ENCODE data around the gene EHBP1.
"Not testable (repeated sequence)": the region's sequence is repeated elsewhere in the genome, so short reads cannot be mapped to it uniquely, and the experiment has no call there.

The EHBP1 gene

GRCh38 chr2:62968668-62969067 lies 263.2 kb downstream of the EHBP1 start:
- no peak for DNase-seq

GRCh38 chr2:62971936-62972335 lies 266.4 kb downstream of the EHBP1 start:
- DNase-seq = no peak

- DNase-seq = no peak
Measured at GRCh38 chr2:62972601-62973000, 267.1 kb downstream of the EHBP1 start.

GRCh38 chr2:62974999-62975398 lies 269.5 kb downstream of the EHBP1 start:
- DNase-seq = no peak

- DNase-seq = no peak
Measured at GRCh38 chr2:62991605-62992004, 286.1 kb downstream of the EHBP1 start.

GRCh38 chr2:62992561-62992960 lies 287.0 kb downstream of the EHBP1 start:
- no peak for DNase-seq

GRCh38 chr2:62994206-62994605 lies 288.7 kb downstream of the EHBP1 start:
- no peak for DNase-seq

- DNase-seq = no peak
Measured at GRCh38 chr2:62996534-62997186, 291.1 kb downstream of the EHBP1 start.

- DNase-seq = no peak
Measured at GRCh38 chr2:62998949-62999348, 293.4 kb downstream of the EHBP1 start.

- DNase-seq = no peak
Measured at GRCh38 chr2:62999905-63000304, 294.4 kb downstream of the EHBP1 start.

GRCh38 chr2:63000801-63001200 lies 295.3 kb downstream of the EHBP1 start:
- no peak for DNase-seq

- no peak for DNase-seq
Measured at GRCh38 chr2:63001576-63001975, 296.1 kb downstream of the EHBP1 start.

GRCh38 chr2:63003351-63003750 lies 297.8 kb downstream of the EHBP1 start:
- no peak for DNase-seq

GRCh38 chr2:63007813-63008458 lies 302.4 kb downstream of the EHBP1 start:
- no peak for DNase-seq

GRCh38 chr2:63008838-63009237 lies 303.3 kb downstream of the EHBP1 start:
- no peak for DNase-seq

- no peak for DNase-seq
Measured at GRCh38 chr2:63009490-63009889, 304.0 kb downstream of the EHBP1 start.

- DNase-seq = no peak
Measured at GRCh38 chr2:63012541-63012940, 307.0 kb downstream of the EHBP1 start.

GRCh38 chr2:63013438-63013837 lies 307.9 kb downstream of the EHBP1 start:
- no peak for DNase-seq

- no peak for DNase-seq
Measured at GRCh38 chr2:63015389-63015788, 309.9 kb downstream of the EHBP1 start.

GRCh38 chr2:63018439-63018838 lies 312.9 kb downstream of the EHBP1 start:
- no peak for DNase-seq

- DNase-seq = not testable (repeated sequence)
Measured at GRCh38 chr2:63019686-63020085, 314.2 kb downstream of the EHBP1 start.

- DNase-seq = no peak
Measured at GRCh38 chr2:63023444-63023843, 317.9 kb downstream of the EHBP1 start.

GRCh38 chr2:63027220-63027619 lies 321.7 kb downstream of the EHBP1 start:
- no peak for DNase-seq

- DNase-seq = no peak
Measured at GRCh38 chr2:63029058-63029457, 323.5 kb downstream of the EHBP1 start.

GRCh38 chr2:63034526-63034925 lies 329.0 kb downstream of the EHBP1 start:
- DNase-seq = no peak
